ENCODE measurements around the gene KIF19. TPM values are rescaled to one million over a fixed set of nuclear protein-coding genes. Genes with fewer than 3 reads are reported as not detected.

The KIF19 gene
- polyA plus RNA-seq, 6 donors from 2014 or later = not detected

DNA sequence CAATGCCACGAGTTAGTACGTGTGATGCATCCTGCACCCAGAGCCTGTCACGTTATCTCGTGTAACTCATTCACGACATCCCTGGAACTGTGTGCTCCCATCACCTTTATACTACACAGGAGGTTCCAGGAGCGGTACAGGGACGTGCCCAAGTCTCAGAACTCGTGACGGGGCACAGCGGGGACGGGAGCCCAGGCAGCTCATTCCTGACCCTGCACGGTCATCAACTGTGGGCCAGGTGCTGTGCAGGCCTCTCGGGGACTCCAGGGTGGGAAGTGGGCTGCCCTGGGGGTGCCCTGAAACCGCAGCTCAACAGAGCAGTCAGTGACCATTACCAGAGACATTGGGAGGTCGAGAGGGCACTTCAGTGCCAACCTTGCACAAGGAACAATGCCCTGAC is 11.1 kb upstream of the KIF19 start:
- Mint-ChIP-seq H3K36me3 (no peaks in the 10 kb centered on the region), H3K27me3 (peaks cover 5 to 32% (median 18%) of the 10 kb centered on the region in 3 donors), H3K4me3 (no peak overlapping the region), H3K27ac (no peak overlapping the region), H3K9me3 (peaks cover 0 to 10% (median 6%) of the 10 kb centered on the region in 7 donors), H3K4me1 (no peaks in the 10 kb centered on the region)
- DNase-seq = no peak
- ATAC-seq (ENCODE audit: low read depth in 2 of 2) = no peak

DNA sequence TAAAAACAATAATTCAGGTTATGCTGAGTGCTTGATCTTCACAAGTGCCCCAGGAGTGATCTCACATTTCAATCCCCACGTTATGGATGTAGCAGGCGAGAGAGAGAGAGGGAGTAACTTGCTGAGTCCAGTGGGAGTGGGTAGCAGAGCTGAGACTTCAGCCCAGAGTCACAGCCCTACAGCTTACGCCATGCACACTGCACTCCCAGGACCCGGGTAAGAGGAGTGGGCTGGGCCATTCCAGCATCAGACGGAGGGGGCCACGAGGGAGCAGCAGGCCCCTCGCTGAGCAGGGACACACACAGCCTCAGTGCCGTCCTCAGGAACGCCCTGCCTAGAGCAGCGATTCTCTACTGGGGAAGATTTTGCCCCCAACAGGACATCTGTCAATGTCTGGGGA is 9.8 kb upstream of the KIF19 start:
- H3K27me3 Mint-ChIP-seq = peaks cover 6 to 36% (median 16%) of the 10 kb centered on the region in 3 donors

DNA sequence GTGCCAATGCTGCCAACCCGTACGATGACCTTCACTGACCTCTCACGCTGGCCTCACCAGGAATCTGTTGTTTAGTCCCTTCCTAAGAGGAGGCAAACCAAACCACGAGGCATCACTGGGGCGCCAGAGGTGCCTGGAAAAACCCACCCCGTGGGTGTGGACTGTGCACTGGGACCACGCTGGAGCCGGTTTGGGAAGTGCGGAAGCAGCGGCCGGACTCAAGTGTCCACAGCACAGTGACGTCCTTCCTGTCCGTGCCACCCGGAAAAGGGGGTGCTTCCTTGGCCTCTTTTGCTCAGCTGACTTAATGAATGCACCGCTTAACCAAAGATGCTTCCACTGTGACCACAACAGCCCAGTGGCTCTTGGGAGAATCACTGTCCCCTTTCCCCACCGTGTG is 9.0 kb upstream of the KIF19 start:
- peaks cover 0 to 7% (median 6%) of the 10 kb centered on the region in 7 donors for H3K9me3 Mint-ChIP-seq
- ATAC-seq (ENCODE audit: low read depth in 2 of 2) = no peak

More for the DNA sequence above, 9.8 kb upstream of the KIF19 start:
- ATAC-seq (ENCODE audit: low read depth in 2 of 2) = no peak
- peaks cover 0 to 10% (median 6%) of the 10 kb centered on the region in 7 donors for H3K9me3 Mint-ChIP-seq
- no peaks in the 10 kb centered on the region for H3K4me1 Mint-ChIP-seq
- H3K27ac Mint-ChIP-seq = no peak overlapping the region
- no peaks in the 10 kb centered on the region for H3K36me3 Mint-ChIP-seq
- DNase-seq = no peak
- no peak overlapping the region for H3K4me3 Mint-ChIP-seq

DNA sequence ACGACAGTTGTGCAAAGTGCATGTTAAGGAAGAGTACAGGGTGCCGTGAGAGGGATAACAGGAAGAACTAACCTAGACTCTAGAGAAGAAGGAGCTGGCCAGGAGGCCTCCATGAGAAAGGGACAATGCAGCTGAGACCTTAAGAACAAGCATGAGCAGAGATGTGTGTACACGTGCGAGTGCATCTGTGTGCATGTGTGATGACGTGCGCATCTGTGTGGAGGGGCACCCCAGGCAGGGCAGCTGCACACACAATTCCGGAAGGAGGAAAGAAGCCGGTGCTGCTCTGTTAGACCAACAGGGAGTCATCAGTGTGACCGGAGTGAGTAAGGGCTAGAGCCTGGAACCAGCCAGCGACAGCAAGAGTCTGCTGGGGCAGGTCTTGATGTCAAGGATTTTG is 7.6 kb upstream of the KIF19 start:
- Mint-ChIP-seq H3K9me3 (peaks cover 0 to 2% (median 0%) of the 10 kb centered on the region in 7 donors), H3K27ac (no peak overlapping the region), H3K4me1 (no peaks in the 10 kb centered on the region), H3K36me3 (no peaks in the 10 kb centered on the region), H3K4me3 (no peak overlapping the region), H3K27me3 (peaks cover 24 to 42% (median 31%) of the 10 kb centered on the region in 3 donors)
- no peak for DNase-seq
- ATAC-seq (ENCODE audit: low read depth in 2 of 2) = no peak

More for the DNA sequence above, 9.0 kb upstream of the KIF19 start:
- DNase-seq = no peak
- no peak overlapping the region for H3K4me3 Mint-ChIP-seq
- no peaks in the 10 kb centered on the region for H3K4me1 Mint-ChIP-seq
- no peak overlapping the region for H3K27ac Mint-ChIP-seq
- H3K36me3 Mint-ChIP-seq = no peaks in the 10 kb centered on the region
- peaks cover 15 to 37% (median 18%) of the 10 kb centered on the region in 3 donors for H3K27me3 Mint-ChIP-seq

DNA sequence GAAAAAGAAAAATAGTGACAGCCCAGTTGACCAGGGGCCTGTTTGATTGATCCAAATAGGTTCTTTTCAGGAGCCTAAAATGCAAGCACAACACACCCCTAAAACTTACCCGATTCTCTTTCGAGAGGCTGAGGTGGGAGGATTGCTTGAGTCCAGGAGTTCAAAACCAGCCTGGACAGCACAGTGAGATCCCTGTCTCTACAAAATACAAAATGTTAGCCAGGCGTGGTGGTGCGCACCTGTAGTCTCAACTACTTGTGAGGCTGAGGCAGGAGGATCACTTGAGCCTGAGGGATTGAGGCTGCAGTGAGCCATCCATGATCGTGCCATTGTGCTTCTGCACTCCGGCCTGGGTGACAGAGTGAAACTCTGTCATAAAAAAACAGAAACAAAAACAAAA is 1.5 kb upstream of the KIF19 start:
- Mint-ChIP-seq H3K27ac (no peak overlapping the region), H3K9me3 (peaks cover 0 to 1% (median 0%) of the 10 kb centered on the region in 7 donors), H3K4me3 (peak overlapping the region in 3 of 8 donors; percentile 29 to 57 (median 35)), H3K4me1 (peaks cover 0 to 21% (median 0%) of the 10 kb centered on the region in 3 donors), H3K27me3 (peaks cover 33 to 69% (median 52%) of the 10 kb centered on the region in 3 donors), H3K36me3 (no peaks in the 10 kb centered on the region)
- ATAC-seq (ENCODE audit: low read depth in 2 of 2) (no peak), DNase-seq (no peak)

DNA sequence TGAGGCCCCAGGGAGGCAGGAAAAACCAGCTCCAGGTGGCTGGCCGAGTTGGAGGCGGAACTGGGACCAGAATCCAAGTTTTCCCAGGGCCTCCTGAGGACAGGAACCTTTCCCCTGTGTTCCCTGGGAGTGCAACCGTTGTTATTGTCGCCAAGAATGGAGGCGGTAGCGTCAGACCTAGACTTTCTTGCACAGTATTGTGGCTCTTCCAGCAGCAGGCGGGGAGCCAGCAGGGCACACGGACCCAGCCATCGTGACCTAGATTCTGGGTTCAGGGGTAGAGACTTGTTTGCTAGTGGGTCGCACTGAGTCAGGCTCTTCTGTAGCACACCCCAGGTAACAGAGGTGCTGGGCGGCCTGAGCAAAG is 667 bp upstream of the KIF19 start:
- no peak for ATAC-seq (ENCODE audit: low read depth in 2 of 2)
- DNase-seq = no peak
- peaks cover 0 to 1% (median 0%) of the 10 kb centered on the region in 7 donors for H3K9me3 Mint-ChIP-seq
- no peak overlapping the region for H3K27ac Mint-ChIP-seq
- peaks cover 36 to 66% (median 60%) of the 10 kb centered on the region in 3 donors for H3K27me3 Mint-ChIP-seq
- H3K4me3 Mint-ChIP-seq = peak overlapping the region in 5 of 8 donors; percentile 48 to 73 (median 54)
- H3K36me3 Mint-ChIP-seq = no peaks in the 10 kb centered on the region
- H3K4me1 Mint-ChIP-seq = peaks cover 0 to 21% (median 0%) of the 10 kb centered on the region in 3 donors

DNA sequence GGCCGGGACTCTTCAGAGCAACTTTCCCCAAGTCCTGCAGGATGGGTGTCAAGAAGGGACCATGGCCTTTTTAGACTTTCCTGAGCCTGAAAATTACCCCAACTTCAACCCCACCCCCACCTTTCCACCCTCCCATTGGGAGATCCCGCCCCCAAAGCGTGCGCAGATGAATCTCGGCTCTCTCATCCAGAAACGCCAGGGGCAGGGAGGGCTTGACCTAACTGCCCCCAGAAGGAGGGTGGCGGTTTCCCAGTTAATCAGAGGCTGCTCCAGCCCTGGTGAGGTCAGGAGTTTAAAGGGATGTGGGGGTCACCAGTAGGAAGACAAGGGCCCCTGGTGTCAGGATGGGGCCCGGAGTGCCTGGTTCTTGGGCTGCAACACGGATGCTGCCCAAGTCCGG is 480 bp downstream of the KIF19 start:
- H3K36me3 Mint-ChIP-seq = no peaks in the 10 kb centered on the region
- H3K4me3 Mint-ChIP-seq = peak overlapping the region in 4 of 8 donors; percentile 17 to 75 (median 44)
- no peaks in the 10 kb centered on the region for H3K9me3 Mint-ChIP-seq
- DNase-seq (no peak), ATAC-seq (ENCODE audit: low read depth in 2 of 2) (no peak)
- peaks cover 0 to 21% (median 0%) of the 10 kb centered on the region in 3 donors for H3K4me1 Mint-ChIP-seq
- H3K27ac Mint-ChIP-seq = no peak overlapping the region
- peaks cover 35 to 71% (median 65%) of the 10 kb centered on the region in 3 donors for H3K27me3 Mint-ChIP-seq

DNA sequence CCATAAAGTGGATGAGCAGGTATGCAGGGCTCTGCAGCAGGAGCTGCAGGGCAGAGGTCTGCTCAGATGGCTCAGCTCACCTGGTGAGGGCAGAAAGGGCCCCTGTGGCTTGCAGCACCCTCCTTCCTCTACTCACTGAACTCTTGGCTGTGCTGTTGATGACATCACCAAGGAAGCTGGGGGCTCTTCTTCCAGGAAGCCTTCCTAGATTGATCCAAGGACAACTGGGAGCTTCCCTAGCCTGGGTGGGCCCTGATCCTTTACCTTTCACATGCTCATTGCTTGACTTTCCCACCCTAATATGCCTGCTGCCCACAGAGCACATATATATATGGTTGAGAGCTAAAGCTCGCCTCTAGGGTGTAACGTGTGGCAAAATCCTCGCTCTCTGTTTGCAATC is 2.5 kb downstream of the KIF19 start:
- DNase-seq (no peak), ATAC-seq (ENCODE audit: low read depth in 2 of 2) (no peak)
- Mint-ChIP-seq H3K36me3 (no peaks in the 10 kb centered on the region), H3K27ac (no peak overlapping the region), H3K4me1 (peaks cover 0 to 21% (median 0%) of the 10 kb centered on the region in 3 donors), H3K27me3 (peaks cover 19 to 53% (median 47%) of the 10 kb centered on the region in 3 donors), H3K9me3 (peaks cover 0 to 2% (median 0%) of the 10 kb centered on the region in 7 donors), H3K4me3 (peak overlapping the region in 1 of 8 donors; percentile 45)

DNA sequence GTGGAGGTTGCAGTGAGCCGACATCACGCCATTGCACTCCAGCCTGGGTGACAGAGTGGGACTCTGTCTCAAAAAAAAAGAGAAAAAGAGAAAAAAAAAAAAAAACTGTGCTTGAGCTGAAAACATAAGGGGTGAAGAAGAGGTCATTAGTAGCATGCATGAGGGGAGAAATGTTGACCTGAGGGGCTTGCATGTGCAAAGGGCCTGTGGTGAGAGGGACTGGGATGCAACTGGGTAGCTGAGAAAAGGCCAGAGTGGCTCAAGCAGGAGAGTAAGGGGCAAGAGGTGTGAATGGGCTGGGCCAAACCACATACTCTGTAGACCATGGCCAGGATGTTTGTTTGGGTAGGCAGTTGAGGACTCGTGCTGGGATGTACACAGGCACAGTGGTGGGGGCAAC is 3.4 kb downstream of the KIF19 start:
- Mint-ChIP-seq H3K4me1 (peaks cover 0 to 19% (median 0%) of the 10 kb centered on the region in 3 donors), H3K27ac (peak overlapping the region in 2 of 6 donors; percentile 12 to 84), H3K27me3 (peaks cover 15 to 48% (median 41%) of the 10 kb centered on the region in 3 donors), H3K9me3 (peaks cover 0 to 8% (median 0%) of the 10 kb centered on the region in 7 donors), H3K4me3 (no peak overlapping the region), H3K36me3 (no peaks in the 10 kb centered on the region)
- no peak for DNase-seq
- no peak for ATAC-seq (ENCODE audit: low read depth in 2 of 2)

DNA sequence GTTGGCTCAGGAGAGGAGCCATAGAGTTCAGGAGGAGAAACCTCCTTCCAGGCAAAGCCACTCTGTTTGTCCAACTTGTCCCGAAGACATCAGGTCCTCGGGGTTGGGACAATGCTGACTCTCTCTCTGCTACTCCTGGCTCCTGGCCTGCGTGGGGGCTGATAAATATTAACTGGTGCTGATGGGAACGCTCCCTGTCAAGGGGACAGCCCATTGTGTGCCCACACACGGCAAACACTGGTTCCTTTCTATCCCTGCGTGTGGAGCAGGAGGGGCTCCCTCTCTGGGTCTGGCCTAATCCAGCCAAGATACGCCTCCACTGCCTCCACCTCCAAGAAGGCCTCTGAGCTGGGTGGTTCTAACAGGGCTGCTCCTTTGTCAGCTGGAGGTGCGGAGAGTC is 4.4 kb downstream of the KIF19 start:
- no peak for ATAC-seq (ENCODE audit: low read depth in 2 of 2)
- H3K4me3 Mint-ChIP-seq = no peak overlapping the region
- H3K4me1 Mint-ChIP-seq = peaks cover 0 to 10% (median 0%) of the 10 kb centered on the region in 3 donors
- H3K27me3 Mint-ChIP-seq = peaks cover 12 to 40% (median 35%) of the 10 kb centered on the region in 3 donors
- H3K27ac Mint-ChIP-seq = no peak overlapping the region
- no peak for DNase-seq
- H3K9me3 Mint-ChIP-seq = peaks cover 0 to 16% (median 6%) of the 10 kb centered on the region in 7 donors
- no peaks in the 10 kb centered on the region for H3K36me3 Mint-ChIP-seq

DNA sequence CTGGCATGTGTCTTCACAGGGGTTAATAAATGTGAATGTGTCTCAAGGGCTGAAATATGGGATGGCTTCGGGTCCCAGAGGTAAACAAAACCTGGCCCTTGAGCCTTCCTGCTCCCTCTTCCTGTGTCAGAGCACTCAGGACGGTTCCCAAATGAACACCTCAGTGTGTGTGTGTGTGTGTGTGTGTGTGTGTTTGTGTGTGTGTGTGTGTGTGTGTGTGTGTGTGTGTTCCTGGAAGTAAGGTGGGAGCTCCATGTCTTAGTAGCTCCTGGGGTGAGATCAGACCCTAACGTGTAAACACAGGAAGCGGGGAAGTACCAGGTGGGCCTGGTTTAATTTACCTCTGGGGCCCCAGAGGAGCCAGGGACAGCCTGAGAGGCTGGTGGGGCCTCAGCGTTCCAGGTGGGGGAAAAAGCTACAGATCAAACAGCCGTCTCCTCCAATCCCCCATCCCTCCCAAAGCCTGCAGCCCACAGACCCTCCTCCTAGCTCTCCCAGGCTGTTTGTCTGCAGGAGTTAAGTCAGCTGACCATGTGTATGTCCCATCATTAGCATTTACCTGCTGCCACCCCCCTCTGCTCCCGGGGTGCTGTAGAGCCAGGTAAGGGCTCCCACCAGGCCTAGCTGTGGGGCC is 6.1 kb downstream of the KIF19 start:
- Mint-ChIP-seq H3K36me3 (no peaks in the 10 kb centered on the region), H3K27ac (no peak overlapping the region), H3K27me3 (peaks cover 11 to 30% (median 27%) of the 10 kb centered on the region in 3 donors), H3K9me3 (peaks cover 0 to 19% (median 6%) of the 10 kb centered on the region in 7 donors), H3K4me1 (peaks cover 0 to 3% (median 0%) of the 10 kb centered on the region in 3 donors), H3K4me3 (no peak overlapping the region)
- ATAC-seq (ENCODE audit: low read depth in 2 of 2) (no peak), DNase-seq (no peak)

DNA sequence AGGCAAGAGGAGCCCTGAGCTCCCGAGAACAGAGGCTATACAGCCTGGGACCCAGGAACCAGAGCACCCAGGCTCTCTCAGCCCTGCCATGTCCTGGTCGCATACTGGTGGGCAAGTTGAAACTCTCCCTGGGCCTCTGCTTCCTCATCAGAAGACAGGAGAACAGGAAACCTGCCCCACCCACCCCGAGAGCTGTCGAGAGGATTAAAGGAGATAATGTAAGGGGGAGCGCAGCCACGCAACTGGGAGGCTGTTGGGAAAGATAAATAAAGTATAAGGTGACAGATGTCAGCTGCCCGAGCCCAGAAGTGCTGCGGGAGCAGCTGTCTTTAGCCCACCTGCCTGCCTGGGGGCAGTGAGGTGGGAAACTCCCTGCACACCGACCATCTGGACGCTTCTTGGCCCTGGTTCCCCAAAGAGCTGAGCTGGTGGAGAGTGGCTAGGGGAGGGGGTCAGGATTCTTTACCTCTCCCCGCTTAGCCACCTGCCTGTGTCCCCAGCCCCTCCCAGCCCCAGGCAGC is 6.8 kb downstream of the KIF19 start:
- H3K27me3 Mint-ChIP-seq = peaks cover 7 to 26% (median 23%) of the 10 kb centered on the region in 3 donors
- H3K36me3 Mint-ChIP-seq = no peaks in the 10 kb centered on the region
- no peak for DNase-seq
- no peaks in the 10 kb centered on the region for H3K4me1 Mint-ChIP-seq
- peaks cover 0 to 19% (median 6%) of the 10 kb centered on the region in 7 donors for H3K9me3 Mint-ChIP-seq
- ATAC-seq (ENCODE audit: low read depth in 2 of 2) = no peak
- no peak overlapping the region for H3K4me3 Mint-ChIP-seq
- H3K27ac Mint-ChIP-seq = no peak overlapping the region

DNA sequence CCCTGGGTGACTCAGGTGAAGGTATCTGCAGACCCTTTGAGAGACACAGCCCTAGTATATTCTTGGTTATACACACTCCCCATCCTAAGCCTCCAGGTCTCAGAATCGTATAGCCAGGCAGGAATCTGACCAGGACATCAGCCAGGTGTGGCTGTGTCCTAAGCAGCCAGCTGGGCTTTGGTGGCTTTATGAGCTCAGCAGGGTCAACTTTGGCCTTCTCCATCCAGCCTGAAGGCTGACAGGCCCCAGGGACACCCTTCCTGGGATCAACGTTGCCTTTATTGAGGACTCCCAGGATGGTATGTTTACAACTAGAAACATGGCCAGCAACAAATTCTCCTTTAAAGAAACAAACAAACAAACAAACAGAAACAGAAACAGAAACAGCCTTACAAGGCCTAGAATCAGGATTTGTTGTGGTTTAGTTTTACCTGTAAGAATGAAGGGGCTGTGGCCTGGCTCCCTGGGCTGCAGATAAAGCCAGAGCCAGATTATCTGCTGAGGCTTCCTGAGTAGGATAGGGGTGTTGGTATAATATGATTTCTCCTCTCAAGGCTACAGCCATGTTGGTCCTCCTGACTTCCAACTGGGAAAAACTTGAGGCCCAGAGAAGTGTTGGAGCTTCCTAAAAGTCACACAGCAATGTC is 8.5 kb downstream of the KIF19 start:
- DNase-seq (no peak), ATAC-seq (ENCODE audit: low read depth in 2 of 2) (no peak)
- H3K4me3 Mint-ChIP-seq = no peak overlapping the region
- no peak overlapping the region for H3K27ac Mint-ChIP-seq
- no peaks in the 10 kb centered on the region for H3K4me1 Mint-ChIP-seq
- peaks cover 6 to 22% (median 16%) of the 10 kb centered on the region in 3 donors for H3K27me3 Mint-ChIP-seq
- no peaks in the 10 kb centered on the region for H3K36me3 Mint-ChIP-seq
- H3K9me3 Mint-ChIP-seq = peaks cover 0 to 19% (median 6%) of the 10 kb centered on the region in 7 donors

Data from naive B cell (primary cell).